Activated T-cell treated with anti-CD3 and anti-CD28 coated beads for 24 hours (primary cell): ENCODE measurements around the gene MRFAP1L1.
A peak's percentile ranks its signal among the peaks of the same experiment; 100 is the strongest.

Source experiments
- DNase-seq: peaks from one replicate; pipeline ENCODE4 v3.0.0-alpha.2; 2020; ENCODE audit warnings: low read depth

MRFAP1L1 gene

DNA sequence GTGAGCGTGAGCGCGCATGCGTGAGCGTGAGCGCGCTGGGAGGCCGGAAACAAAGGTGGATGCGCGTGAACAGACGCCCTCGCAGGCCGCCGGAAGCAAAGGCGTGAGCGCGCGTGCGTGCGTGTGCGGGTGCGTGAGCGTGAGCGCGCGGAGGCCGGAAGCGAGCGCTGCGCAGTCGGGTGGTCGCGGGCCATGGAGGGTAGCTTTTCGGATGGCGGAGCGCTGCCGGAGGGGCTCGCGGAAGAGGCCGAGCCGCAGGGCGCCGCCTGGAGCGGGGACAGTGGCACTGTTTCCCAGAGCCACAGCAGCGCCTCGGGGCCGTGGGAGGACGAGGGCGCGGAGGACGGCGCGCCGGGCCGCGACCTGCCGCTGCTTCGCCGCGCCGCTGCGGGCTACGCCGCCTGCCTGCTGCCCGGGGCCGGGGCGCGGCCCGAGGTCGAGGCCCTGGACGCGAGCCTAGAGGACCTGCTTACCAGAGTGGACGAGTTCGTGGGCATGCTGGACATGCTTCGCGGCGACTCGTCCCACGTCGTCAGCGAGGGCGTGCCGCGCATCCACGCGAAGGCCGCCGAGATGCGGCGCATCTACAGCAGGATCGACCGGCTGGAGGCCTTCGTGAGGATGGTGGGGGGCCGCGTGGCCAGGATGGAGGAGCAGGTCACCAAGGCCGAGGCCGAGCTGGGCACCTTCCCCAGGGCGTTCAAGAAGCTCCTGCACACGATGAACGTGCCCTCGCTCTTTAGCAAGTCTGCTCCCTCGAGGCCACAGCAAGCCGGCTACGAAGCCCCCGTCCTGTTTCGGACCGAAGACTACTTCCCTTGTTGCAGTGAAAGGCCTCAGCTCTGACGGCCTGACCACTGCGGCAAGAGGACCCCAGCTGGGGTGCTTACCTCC lies 6.6 kb upstream of the MRFAP1L1 start, which contains the start of gene BLOC1S4:
TSS of gene BLOC1S4 (plus strand) at position 157 of the 894 bp plus-strand sequence. CDS start at position 193, 36 bp downstream.
- DNase-seq, result peak; percentile 84

DNA sequence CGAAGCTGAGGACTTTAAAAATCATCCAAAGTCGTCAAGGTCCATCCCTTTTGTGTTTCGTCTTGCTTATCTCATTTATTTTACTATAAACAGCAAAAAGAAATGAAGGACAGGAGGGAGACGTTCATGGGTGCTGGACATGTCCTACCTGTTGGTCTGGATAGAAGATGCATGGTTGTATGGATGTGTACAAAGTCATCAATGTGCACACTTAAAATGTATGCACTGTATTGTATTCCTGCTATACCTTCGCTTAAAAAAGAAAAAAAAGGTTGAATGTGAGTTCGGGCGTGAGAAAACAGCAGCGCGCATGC lies 6.0 kb upstream of the MRFAP1L1 start:
- DNase-seq, result no peak

GRCh38 chr4:6714954-6715353 lies 5.3 kb upstream of the MRFAP1L1 start:
- DNase-seq, result no peak

DNA sequence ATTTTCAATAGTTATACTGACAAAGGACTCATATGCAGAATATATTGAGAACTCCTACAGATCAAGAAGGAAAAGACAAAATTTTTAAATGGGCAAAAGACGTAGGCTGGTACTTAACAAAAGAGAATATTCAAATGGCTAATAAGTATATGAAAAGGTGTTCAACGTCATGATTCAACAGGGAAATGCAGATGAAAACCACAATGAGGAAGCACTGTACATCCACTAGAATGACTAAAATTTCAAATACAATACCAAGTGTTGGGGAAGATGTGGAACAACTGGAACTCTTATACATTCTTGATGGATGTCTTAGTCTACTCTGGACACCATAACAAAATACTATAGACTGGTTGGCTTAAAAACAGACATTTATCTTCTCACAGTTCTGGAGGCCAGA lies 1.3 kb upstream of the MRFAP1L1 start:
- DNase-seq, result no peak

DNA sequence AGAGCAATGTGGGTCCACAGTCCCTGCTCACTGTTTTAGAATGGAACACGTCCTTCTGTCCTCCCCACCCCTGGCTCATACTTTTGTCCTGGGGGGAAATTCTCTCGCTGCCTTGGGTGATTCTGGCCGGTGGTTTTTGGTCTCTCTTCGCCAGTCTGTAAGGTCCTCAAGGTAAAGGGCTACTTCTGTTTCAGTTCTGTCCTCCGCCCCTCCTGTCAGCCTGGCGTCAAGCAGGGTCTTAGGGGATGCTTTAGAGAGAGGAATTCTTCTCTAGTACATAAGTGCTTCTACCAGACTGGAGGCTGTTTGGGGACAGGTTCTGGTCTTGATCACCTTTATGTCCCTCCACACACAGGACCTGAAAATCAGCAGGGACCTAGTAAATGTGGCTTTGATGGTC lies 617 bp upstream of the MRFAP1L1 start:
- DNase-seq, result no peak

- no peak for DNase-seq
These were observed 3.5 kb downstream of the MRFAP1L1 start for GRCh38 chr4:6706173-6706572.

DNA sequence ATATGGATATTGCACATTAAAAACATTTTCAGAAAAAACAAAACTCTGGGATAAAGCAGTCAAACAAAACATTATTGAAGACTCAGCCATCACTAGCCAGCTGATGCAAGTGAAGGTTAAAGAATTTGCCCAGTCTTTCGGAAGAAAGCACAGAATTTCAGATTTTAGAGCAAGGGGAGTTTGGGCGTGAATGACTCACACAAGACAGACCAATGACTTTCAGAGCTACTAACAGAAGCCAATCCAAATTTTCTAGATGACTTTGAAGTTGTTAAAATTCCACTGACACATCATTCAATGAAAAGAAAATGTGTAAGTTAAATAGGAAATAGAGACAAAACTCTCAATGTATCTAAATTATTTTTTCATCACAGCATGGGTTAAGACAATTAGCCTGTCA lies 4.0 kb downstream of the MRFAP1L1 start:
- DNase-seq, result no peak

DNA sequence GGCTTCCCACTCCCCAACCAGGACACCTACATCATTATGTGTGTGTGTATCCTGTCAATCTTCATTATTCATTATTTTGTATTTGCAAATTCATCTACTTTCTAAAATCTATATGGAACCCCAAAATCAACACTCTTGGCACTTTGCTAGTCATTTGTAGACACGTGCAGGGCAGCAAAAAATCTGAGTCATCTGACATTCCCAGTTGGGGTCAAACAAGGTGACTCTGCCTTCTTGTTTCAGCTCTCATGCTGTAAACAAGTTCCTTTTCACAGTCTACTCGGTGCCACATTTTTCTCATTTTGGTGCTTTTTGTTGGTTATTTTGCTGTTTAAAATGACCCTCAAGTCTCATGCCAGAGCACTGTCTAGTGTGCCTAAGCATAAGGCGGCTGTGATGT lies 5.9 kb downstream of the MRFAP1L1 start:
- DNase-seq, result no peak

DNA sequence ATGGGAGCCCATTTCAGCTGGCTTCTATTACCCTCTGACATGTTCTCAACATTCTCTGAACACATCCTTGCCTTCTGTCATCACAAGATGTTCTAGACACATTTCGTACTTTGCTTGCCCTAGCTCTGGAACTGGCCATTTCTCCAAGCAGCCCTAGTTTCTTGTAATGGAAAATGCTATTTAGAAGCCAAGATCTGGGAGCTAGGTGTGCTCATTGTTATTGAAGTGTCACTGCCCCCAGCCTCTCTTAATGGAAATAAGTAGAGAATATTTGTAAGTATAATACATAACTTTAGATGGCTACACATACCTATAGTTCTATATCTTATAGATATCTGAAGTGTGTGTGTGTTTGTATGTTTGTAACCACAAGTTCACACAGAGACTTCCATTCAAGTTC lies 6.9 kb downstream of the MRFAP1L1 start:
- DNase-seq, result no peak

DNA sequence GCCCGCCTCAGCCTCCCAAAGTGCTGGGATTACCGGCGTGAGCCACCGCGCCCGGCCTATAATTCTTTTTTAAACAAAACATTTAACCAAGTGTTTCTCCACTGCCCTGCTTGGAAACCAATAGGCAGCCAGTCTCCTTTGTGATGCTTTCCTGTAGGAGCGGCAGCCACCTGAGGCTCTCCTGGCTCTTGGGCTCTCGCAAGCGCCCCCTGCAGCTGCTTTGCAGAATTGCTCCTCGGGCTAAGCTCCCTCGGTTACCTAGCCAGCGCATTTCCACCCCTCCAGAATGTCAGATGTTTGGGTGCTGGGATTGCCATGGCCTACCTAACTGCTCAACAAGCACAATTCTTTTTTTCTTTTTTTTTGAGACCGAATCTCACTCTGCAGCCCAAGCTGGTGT lies 8.3 kb downstream of the MRFAP1L1 start:
- DNase-seq, result no peak

DNA sequence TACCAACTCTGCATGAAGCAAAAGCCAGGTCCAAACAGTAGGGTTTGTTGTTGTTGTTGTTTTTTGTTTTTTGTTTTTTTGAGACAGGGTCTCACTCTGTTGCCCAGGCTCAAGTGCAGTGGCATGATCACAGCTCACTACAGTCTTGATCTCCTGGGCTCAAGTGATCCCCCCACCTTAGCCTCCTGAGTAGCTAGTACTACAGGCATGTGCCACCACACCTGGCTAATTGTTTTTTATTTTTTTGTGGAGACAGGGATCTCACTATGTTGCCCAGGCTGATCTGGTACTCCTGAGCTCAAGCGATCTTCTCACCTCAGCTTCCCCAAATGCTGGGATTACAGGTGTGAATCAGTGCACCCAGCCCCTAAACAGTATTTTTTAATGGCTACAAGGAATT lies 9.8 kb downstream of the MRFAP1L1 start:
- DNase-seq, result no peak

DNA sequence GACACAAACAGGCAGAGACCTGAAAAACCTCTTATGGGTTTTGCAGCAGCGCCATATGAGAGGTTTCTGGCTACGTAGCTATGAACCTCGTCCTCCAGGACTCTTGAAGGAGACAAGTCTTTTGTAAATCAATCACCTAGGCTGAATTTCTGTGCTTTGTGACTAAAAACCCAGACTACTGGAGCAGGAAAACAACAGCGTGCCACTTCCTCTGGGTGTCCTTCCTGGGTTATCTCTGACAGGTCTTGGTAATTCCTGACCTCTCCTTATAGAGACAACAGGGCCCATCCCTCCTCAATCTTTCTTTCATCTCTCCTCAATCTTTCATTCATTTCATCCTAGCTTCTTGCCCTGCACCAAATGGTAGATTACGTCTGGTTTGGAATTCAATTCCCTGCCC lies 10.3 kb downstream of the MRFAP1L1 start:
- no peak for DNase-seq

- DNase-seq, result no peak
These were observed 12.5 kb downstream of the MRFAP1L1 start for GRCh38 chr4:6697131-6697530.

DNA sequence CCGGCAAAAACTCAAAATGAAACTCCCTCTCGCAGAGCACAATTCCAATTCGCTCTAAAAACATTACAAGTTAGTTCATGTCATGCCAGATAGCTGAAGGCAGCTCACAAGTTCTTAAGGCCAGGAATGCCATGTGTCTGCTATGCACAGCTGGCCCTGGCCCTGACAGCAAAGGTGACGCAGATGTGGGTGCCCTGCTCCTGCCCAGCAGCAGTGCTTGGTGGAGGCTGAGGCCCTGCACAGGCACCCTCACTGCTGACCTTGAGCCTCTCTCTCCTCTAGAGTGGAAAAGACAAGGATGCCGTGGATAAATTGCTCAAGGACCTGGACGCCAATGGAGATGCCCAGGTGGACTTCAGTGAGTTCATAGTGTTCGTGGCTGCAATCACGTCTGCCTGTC lies 13.1 kb downstream of the MRFAP1L1 start:
- no peak for DNase-seq

DNA sequence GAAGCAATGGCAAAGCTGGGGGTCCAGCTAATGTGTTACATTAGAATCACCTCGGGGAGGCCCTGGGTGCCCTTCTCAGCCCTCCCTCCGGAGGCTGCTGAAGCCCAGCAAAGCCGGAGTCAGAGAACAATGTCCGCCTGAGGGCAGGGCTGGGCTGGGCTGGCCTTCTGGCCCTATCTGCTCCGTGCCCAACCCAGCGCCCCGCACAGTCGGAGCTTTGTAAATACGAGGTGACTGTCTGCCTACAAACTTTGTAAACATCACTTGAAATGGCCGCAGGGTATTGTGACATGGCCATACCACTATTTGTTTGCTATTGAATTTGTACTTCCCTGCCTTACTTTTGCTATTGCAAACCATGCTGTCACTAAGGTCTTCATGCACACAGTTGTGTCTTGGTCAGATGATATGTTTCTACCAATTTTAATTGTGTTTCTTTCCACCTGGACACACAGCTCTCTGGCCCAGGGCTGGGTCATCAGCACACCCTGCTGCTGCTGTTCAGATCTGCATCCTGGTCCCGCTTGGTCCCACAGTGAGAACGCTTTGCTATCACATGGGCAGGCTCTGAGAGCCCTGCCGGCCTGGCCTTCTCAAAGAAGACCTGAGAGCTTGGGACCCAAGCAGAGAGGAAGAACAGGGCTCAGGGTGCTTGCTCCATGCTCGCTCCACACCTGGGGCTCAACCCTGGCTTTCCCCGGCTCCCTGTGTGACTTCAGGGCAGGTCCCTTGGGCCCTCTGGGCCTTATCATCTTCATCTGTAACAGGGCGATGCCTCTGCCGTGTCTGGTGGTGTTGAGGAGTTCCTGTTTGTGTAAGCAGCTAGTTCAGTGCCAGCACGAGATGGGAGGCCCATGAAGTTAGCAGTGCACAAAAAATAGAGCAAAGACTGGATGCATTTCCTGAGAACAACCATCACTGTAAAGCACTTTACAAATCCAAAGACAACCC lies 13.7 kb downstream of the MRFAP1L1 start:
- DNase-seq, result no peak

DNA sequence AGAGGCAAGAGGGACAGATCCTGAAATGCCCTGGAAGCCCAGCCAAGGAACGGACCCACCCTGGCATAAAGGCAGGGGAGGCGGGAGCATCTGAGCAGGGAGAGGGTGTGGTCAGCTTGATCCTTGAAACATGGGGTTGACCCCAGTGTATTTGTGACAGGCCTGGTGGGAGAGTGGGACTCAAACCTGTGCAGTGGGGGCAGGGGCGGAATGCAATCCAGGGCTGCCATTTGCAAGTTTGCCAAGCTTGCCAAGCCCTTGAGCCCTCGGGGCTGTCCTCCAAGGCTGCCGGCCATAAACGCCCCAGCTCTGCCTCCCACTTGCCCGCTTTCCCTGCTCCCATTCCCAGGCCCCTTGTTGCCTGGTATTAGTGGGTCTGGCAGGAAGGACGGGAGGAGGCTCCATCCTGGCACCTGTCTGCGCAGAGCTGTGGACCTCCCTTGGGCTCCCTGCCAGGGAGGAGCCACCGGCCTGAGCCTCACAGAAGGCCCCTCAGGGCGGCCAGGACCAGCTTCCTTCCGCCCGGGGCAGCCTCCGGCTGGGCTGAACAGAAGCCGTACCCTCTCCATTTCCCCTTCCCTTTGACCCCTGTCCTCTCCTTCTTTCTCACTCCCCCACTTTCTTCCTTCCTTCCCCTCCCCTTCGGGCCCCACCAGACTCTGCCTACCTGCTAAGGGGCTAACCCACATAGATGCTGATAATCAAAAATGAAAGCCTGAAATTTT lies 15.3 kb downstream of the MRFAP1L1 start:
- DNase-seq, result no peak

DNA sequence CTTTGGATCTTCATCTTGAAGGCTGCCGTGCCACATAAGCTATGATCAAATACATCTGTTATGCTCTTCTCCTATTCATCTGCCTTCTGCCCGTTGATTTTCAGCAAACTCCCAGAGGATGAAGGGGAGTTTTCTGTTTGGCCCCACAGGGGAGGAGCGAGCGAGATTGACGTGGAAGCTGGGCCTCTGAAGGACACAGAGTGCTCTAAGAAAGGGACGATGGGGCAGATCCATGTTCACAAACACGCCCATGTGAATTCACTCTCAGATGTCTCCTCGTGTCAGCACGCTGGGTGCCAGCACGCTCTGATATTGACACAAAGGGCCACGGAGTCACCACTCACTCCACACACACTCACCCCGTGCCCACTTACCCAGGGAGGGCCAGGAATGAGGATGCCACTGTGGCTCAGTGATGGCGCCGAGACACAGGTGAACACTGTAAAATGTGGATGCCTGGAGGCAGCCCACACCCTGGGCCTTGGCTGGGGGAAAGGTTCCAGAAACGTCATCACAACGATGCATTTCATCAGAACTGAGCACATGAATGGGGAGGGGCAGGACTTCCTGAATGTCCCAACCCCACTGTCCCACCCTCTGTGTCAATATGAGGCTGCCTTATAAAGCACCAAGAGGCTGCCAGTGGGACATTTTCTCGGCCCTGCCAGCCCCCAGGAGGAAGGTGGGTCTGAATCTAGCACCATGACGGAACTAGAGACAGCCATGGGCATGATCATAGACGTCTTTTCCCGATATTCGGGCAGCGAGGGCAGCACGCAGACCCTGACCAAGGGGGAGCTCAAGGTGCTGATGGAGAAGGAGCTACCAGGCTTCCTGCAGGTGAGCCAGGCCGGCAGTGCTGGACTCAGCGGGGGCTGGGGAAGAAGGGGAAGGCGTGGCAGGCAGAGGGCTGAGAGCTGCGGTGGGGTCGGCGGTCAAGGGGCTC lies 16.2 kb downstream of the MRFAP1L1 start, which contains the start of gene S100P:
TSS of gene S100P (plus strand) at position 648 of the 946 bp plus-strand sequence. CDS start at position 703, 55 bp downstream.
- no peak for DNase-seq

GRCh38 chr4:6692806-6693205 lies 16.9 kb downstream of the MRFAP1L1 start:
- no peak for DNase-seq

DNA sequence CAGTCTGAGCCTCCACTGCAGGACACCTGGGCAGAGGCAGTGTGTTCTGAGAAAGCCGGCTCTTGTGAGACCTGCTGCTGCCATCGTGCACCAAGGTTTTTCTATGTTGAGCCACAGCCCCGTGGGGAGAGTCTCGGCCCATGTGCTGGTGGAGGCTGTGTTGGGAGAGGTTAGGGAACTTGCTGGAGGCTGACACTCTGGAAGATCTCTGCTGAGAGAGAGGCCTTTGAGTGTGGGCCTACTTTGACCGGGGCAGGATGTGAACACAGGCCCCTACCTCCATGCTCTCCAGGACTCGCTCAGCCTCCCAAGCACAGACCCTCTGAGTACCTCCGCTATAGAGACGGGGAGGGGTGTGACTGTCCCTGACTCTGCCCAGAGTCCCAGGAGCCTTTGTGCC lies 17.3 kb downstream of the MRFAP1L1 start:
- DNase-seq, result no peak

DNA sequence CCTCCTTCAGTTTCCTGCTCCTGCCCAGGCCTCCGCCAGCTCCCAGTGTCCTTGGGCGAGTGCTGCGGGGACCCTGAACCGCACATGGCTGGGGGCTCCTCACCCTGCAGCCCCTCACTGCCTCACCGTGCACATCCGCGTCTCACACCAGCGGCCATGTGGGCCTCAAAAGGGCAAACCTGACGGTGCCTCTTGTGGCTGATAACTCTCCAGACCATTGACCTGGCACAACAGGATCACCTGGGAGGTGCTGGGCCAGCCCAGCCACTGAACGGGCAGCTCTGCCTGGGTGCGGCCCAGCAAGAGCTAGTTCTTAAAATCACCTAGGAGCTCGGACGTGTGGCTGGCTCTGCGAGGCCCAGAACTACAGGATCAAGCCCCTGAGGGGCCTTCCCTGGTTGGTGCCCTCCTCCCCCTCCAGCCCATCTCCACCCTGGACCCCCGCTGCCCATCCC lies 20.1 kb downstream of the MRFAP1L1 start:
- no peak for DNase-seq
